Measurements from ENCODE around the gene TNFAIP8L1.

DNA sequence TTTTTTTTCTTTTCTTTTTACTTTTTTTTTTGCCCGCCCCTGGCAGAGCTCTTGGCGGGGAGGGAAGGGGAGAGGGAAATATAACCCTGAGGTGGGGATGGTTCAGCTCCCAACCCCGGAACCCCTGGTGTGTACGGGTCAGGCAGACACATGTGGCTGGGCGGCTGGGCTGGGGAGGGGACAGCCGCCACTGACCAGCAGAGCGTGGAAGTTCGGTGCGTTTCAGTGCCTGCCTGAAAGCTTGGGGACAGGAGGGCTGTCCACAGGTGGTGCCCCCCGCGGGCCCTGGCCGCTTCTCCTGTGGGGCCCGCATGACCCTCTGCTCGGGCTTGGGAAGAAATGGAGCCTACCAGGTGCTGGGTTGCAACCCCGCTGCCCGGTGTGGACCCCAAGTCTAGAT is 36.0 kb downstream of the TNFAIP8L1 start:
- TF ChIP-seq POLR2AphosphoS5 (IDR thresholded peaks at IDR 0.05; ENCODE audit: low read depth) (no peak), CTCF (IDR thresholded peaks at IDR 0.05; ENCODE audit: insufficient read depth, low read length) (no peak)
